ENCODE results near the gene AAK1. TPM values are rescaled to one million over a fixed set of nuclear protein-coding genes. Genes with fewer than 3 reads are reported as not detected.

Gene AAK1
- total and polyA plus RNA-seq, 12 donors = 26.2 to 106 (median 68.5) TPM

GRCh38 chr2:69621440-69621839 is 22.1 kb downstream of the AAK1 start:
- Histone ChIP-seq H3K27ac (no peak overlapping the region), H3K27me3 (no peaks in the 10 kb centered on the region), H3K4me3 (no peak overlapping the region), H3K9me3 (replicated peaks in 1 of 3) (no peaks in the 10 kb centered on the region), H3K36me3 (replicated peaks in 1 of 2) (no peaks in the 10 kb centered on the region), H3K4me1 (replicated peaks in 1 of 2) (peaks cover 24 to 72% of the 10 kb centered on the region in 2 donors)
- intact Hi-C loops (cut with DNase I) = no loop called here
- no peak for TF ChIP-seq POLR2A (IDR thresholded peaks at IDR 0.05)
- no peak for TF ChIP-seq CTCF (IDR thresholded peaks at IDR 0.05)
- WGBS, 4 donors = 94 to 98% (median 97%) methylated on average over 3 of the region's 3 CpGs
- no peak for DNase-seq

- WGBS, 4 donors = 93 to 94% (median 93%) methylated on average over 7 of the region's 7 CpGs
- Histone ChIP-seq H3K27me3 (no peaks in the 10 kb centered on the region), H3K9me3 (replicated peaks in 1 of 3) (no peaks in the 10 kb centered on the region), H3K4me1 (replicated peaks in 1 of 2) (peaks cover 25 to 73% of the 10 kb centered on the region in 2 donors), H3K36me3 (replicated peaks in 1 of 2) (no peaks in the 10 kb centered on the region), H3K4me3 (no peak overlapping the region), H3K27ac (no peak overlapping the region)
- no peak for DNase-seq
- no peak for TF ChIP-seq POLR2A (IDR thresholded peaks at IDR 0.05)
- TF ChIP-seq CTCF (IDR thresholded peaks at IDR 0.05) = no peak
- intact Hi-C loops (cut with DNase I) = no loop called here
Measured at GRCh38 chr2:69620870-69621269, 22.7 kb downstream of the AAK1 start.

- 44 to 53% (median 49%) methylated on average over 3 of the region's 3 CpGs for WGBS, 4 donors
- no peak for DNase-seq
- peaks cover 23 to 64% of the 10 kb centered on the region in 2 donors for H3K4me1 ChIP-seq (replicated peaks in 1 of 2)
- no peaks in the 10 kb centered on the region for H3K36me3 ChIP-seq (replicated peaks in 1 of 2)
- H3K27ac ChIP-seq = no peak overlapping the region
- no peaks in the 10 kb centered on the region for H3K27me3 ChIP-seq
- TF ChIP-seq CTCF (IDR thresholded peaks at IDR 0.05) (no peak), POLR2A (IDR thresholded peaks at IDR 0.05) (no peak)
- no peak overlapping the region for H3K4me3 ChIP-seq
- no peaks in the 10 kb centered on the region for H3K9me3 ChIP-seq (replicated peaks in 1 of 3)
- intact Hi-C loops (cut with DNase I) = no loop called here
Measured at GRCh38 chr2:69619725-69620124, 23.8 kb downstream of the AAK1 start.

- no peaks in the 10 kb centered on the region for H3K27me3 ChIP-seq
- H3K36me3 ChIP-seq (replicated peaks in 1 of 2) = no peaks in the 10 kb centered on the region
- intact Hi-C loops (cut with DNase I) = no loop called here
- DNase-seq = peak; percentile 46 to 77 (median 68)
- no peaks in the 10 kb centered on the region for H3K9me3 ChIP-seq (replicated peaks in 1 of 3)
- H3K4me3 ChIP-seq = no peak overlapping the region
- TF ChIP-seq POLR2A (IDR thresholded peaks at IDR 0.05) = no peak
- 32 to 39% (median 35%) methylated on average over 5 of the region's 5 CpGs for WGBS, 4 donors
- peaks cover 17 to 50% of the 10 kb centered on the region in 2 donors for H3K4me1 ChIP-seq (replicated peaks in 1 of 2)
- peak overlapping the region in 2 of 5 donors; percentile 38 to 75 for H3K27ac ChIP-seq
Measured at GRCh38 chr2:69618362-69618761, 25.2 kb downstream of the AAK1 start.

GRCh38 chr2:69617744-69618143 is 25.8 kb downstream of the AAK1 start:
- H3K27ac ChIP-seq = peak overlapping the region in 1 of 5 donors; percentile 27
- no peaks in the 10 kb centered on the region for H3K27me3 ChIP-seq
- WGBS, 4 donors = 17 to 73% (median 51%) methylated on average over 1 of the region's 1 CpG
- H3K4me3 ChIP-seq = no peak overlapping the region
- H3K9me3 ChIP-seq (replicated peaks in 1 of 3) = no peaks in the 10 kb centered on the region
- H3K4me1 ChIP-seq (replicated peaks in 1 of 2) = peaks cover 17 to 50% of the 10 kb centered on the region in 2 donors
- no peak for TF ChIP-seq POLR2A (IDR thresholded peaks at IDR 0.05)
- no peak for TF ChIP-seq CTCF (IDR thresholded peaks at IDR 0.05)
- no peaks in the 10 kb centered on the region for H3K36me3 ChIP-seq (replicated peaks in 1 of 2)
- no peak for DNase-seq
- intact Hi-C loops (cut with DNase I) = no loop called here

All from adrenal gland (tissue), 12 donors.